Suprapubic skin (tissue), 4 donors: ENCODE measurements around the gene ANKRD1. TPM values are rescaled to one million over a fixed set of nuclear protein-coding genes. Genes with fewer than 3 reads are reported as not detected.

ENCODE experiments used
- DNase-seq, 2 donors: peaks; one replicate each; pipeline ENCODE4 v3.0.0-alpha.2; 2019; ENCODE audit warnings: low spot score in 2 of 2
- H3K27ac ChIP-seq: fragments of 200-600 bp; sonication (generic); one replicate; pipeline ENCODE4 v1.5.1; 2019
- H3K27me3 ChIP-seq: fragments of 200-600 bp; sonication (generic); one replicate; pipeline ENCODE4 v1.5.1; 2019
- H3K36me3 ChIP-seq: fragments of 200-600 bp; sonication (generic); one replicate; pipeline ENCODE4 v1.5.1; 2019
- H3K4me1 ChIP-seq: fragments of 200-600 bp; sonication (generic); one replicate; pipeline ENCODE4 v1.5.1; 2019
- H3K4me3 ChIP-seq: fragments of 200-600 bp; sonication (generic); one replicate; pipeline ENCODE4 v1.5.1; 2019; ENCODE audit warnings: mild to moderate bottlenecking
- H3K9me3 ChIP-seq: fragments of 200-600 bp; sonication (generic); one replicate; pipeline ENCODE4 v1.5.1; 2019
- CTCF ChIP-seq, 2 donors: fragments of 200-600 bp in 1 of 2; fragments of 450-650 bp in 1 of 2; sonication (generic) in 1 of 2; IDR thresholded peaks; one replicate each; pipeline ENCODE4 v1.5.1; 2016 to 2019; ENCODE audit warnings: antibody characterized with exemption in 2 of 2, mild to moderate bottlenecking in 1 of 2, moderate library complexity in 1 of 2
- EP300 ChIP-seq: sonication (generic); formaldehyde crosslinking; IDR thresholded peaks from one replicate; pipeline ENCODE4 v1.6.1; 2017; ENCODE audit warnings: antibody characterized with exemption
- POLR2A ChIP-seq, 2 donors: fragments of 450-650 bp; IDR thresholded peaks; one replicate each; pipeline ENCODE4 v1.6.1; 2017; ENCODE audit warnings: antibody characterized with exemption in 2 of 2, mild to moderate bottlenecking in 2 of 2, moderate library complexity in 2 of 2
- POLR2AphosphoS5 ChIP-seq, 3 donors: sonication (generic); formaldehyde crosslinking; IDR thresholded peaks; one replicate each; pipeline ENCODE4 v1.6.1; 2017; ENCODE audit warnings: antibody characterized with exemption in 3 of 3
- WGBS: methylation state at CpG from one replicate; pipeline ENCODE4 v1.1.5; 2018; 5-methylcytosine and 5-hydroxymethylcytosine counted together
- total RNA-seq, 4 donors: library from RNA; depleted of rRNA; stranded (reverse); fragments of >200 nt; gene quantifications; one replicate each; pipeline ENCODE4 v1.1.0, GENCODE V29; 2016

ANKRD1 gene
- total RNA-seq, 4 donors from 2014 or later, result 0.30 TPM; not detected in 3

GRCh38 chr10:90893190-90893589, 27.7 kb downstream of the ANKRD1 start:
- TF ChIP-seq POLR2A (IDR thresholded peaks at IDR 0.05), result no peak
- TF ChIP-seq EP300, result no peak
- no peak for TF ChIP-seq CTCF (IDR thresholded peaks at IDR 0.05)
- no peak for TF ChIP-seq POLR2AphosphoS5 (IDR thresholded peaks at IDR 0.05)
- H3K9me3 ChIP-seq, result no peaks in the 10 kb centered on the region
- no peak overlapping the region for H3K27ac ChIP-seq
- no peaks in the 10 kb centered on the region for H3K4me1 ChIP-seq
- DNase-seq, result no peak
- no peaks in the 10 kb centered on the region for H3K27me3 ChIP-seq
- no peak overlapping the region for H3K4me3 ChIP-seq
- H3K36me3 ChIP-seq, result peaks cover 76% of the 10 kb centered on the region
- whole genome bisulfite sequencing, result 86% methylated on average over 3 of the region's 3 CpGs

GRCh38 chr10:90890347-90890746, 30.5 kb downstream of the ANKRD1 start:
- no peak for TF ChIP-seq EP300
- no peak for TF ChIP-seq POLR2A (IDR thresholded peaks at IDR 0.05)
- no peak for TF ChIP-seq CTCF (IDR thresholded peaks at IDR 0.05)
- TF ChIP-seq POLR2AphosphoS5 (IDR thresholded peaks at IDR 0.05), result no peak
- WGBS, result 94% methylated on average over 2 of the region's 2 CpGs
- Histone ChIP-seq H3K36me3 (peaks cover 87% of the 10 kb centered on the region), H3K27ac (no peak overlapping the region), H3K4me1 (no peaks in the 10 kb centered on the region), H3K27me3 (no peaks in the 10 kb centered on the region), H3K4me3 (no peak overlapping the region), H3K9me3 (no peaks in the 10 kb centered on the region)
- no peak for DNase-seq

- no peak for DNase-seq
- no peaks in the 10 kb centered on the region for H3K27me3 ChIP-seq
- H3K27ac ChIP-seq, result no peak overlapping the region
- H3K4me3 ChIP-seq, result no peak overlapping the region
- no peaks in the 10 kb centered on the region for H3K9me3 ChIP-seq
- WGBS, result 89% methylated on average over 1 of the region's 1 CpG
- peaks cover 90% of the 10 kb centered on the region for H3K36me3 ChIP-seq
- H3K4me1 ChIP-seq, result no peaks in the 10 kb centered on the region
- no peak for TF ChIP-seq POLR2A (IDR thresholded peaks at IDR 0.05)
- no peak for TF ChIP-seq CTCF (IDR thresholded peaks at IDR 0.05)
- TF ChIP-seq EP300, result no peak
- no peak for TF ChIP-seq POLR2AphosphoS5 (IDR thresholded peaks at IDR 0.05)
Observed at GRCh38 chr10:90889636-90890035, 31.3 kb downstream of the ANKRD1 start.

- Histone ChIP-seq H3K4me1 (no peaks in the 10 kb centered on the region), H3K36me3 (peaks cover 83% of the 10 kb centered on the region), H3K27me3 (no peaks in the 10 kb centered on the region), H3K27ac (no peak overlapping the region), H3K4me3 (no peak overlapping the region), H3K9me3 (no peaks in the 10 kb centered on the region)
- no peak for DNase-seq
- 94% methylated on average over 6 of the region's 6 CpGs for WGBS
- no peak for TF ChIP-seq CTCF (IDR thresholded peaks at IDR 0.05)
- no peak for TF ChIP-seq POLR2A (IDR thresholded peaks at IDR 0.05)
- no peak for TF ChIP-seq POLR2AphosphoS5 (IDR thresholded peaks at IDR 0.05)
- TF ChIP-seq EP300, result no peak
Observed at GRCh38 chr10:90888387-90888786, 32.5 kb downstream of the ANKRD1 start.

- no peaks in the 10 kb centered on the region for H3K9me3 ChIP-seq
- no peaks in the 10 kb centered on the region for H3K27me3 ChIP-seq
- peaks cover 76% of the 10 kb centered on the region for H3K36me3 ChIP-seq
- no peak overlapping the region for H3K4me3 ChIP-seq
- H3K4me1 ChIP-seq, result no peaks in the 10 kb centered on the region
- no peak for DNase-seq
- H3K27ac ChIP-seq, result no peak overlapping the region
- WGBS, result 88% methylated on average over 6 of the region's 6 CpGs
- TF ChIP-seq EP300, result no peak
- no peak for TF ChIP-seq CTCF (IDR thresholded peaks at IDR 0.05)
- TF ChIP-seq POLR2AphosphoS5 (IDR thresholded peaks at IDR 0.05), result no peak
- TF ChIP-seq POLR2A (IDR thresholded peaks at IDR 0.05), result no peak
Observed at GRCh38 chr10:90887555-90887954, 33.3 kb downstream of the ANKRD1 start.
